Measurements from ENCODE around the gene NUP58.

Gene NUP58

GRCh38 chr13:25378528-25378927 is 77.1 kb downstream of the NUP58 start:
- DNase-seq: no peak

DNA sequence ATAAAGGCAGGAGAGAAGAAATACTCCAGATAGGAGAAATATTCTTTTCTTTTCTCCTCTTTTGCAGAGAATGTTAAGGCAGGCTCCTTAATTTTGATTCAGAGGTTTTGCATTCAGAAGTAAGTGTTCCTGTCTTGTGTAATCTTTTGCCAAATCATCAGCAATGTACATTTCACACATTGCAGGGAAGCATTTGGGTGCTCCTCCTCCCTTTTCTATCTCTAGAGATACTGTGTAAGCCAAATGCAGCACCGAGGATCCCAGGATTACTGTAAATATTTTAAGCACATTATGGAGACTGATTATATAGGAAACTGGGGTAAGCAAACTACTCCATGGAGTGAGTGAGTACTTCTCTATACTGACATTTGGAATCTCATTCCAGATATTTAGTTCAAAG is 77.6 kb downstream of the NUP58 start:
- DNase-seq: no peak

DNA sequence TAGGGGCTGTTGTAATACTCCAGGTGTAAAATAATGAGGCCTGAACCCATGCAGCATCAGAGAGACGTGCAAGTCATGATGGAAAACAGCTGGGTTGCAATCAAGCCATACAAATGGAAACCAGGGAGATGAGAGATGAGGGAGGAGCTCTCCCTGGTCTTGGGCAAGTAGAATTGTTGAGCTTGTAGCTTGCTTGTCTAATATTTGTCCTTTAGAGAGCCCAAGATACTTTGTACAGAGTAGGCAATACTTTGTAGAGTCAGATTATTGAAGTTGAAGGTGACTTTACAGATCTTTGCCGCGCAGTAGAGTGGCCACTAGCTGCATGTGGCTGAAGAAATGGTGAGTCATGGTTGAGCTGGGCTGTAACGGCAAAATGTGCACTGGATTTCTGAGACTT is 78.7 kb downstream of the NUP58 start:
- DNase-seq: no peak

DNA sequence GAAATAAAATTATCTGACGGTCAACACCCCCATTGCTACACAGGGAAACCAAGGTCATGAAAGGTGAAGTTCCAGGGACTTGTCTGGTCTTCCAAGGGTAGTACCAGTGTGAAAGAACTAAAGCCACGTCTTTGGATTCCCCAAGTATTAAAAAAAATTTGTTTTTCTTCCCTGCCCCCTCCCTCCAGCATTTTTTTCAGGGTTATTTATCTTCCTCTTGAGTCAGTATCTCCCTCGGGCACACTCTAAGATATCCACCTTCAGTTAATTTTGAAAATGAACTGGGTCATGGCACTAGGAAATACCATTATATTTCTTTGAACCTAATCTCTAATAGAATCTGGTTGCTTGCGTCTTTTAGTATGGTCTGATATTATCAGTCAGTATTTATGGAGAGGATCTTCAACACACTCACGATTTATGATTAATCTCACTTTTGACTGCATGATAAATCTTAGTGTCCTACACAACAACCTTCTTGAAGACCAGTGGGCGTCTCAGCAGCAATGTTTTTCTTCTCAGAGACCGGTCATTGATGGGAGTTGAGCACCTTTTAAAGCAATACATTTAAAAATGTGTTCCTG is 79.4 kb downstream of the NUP58 start:
- no peak for DNase-seq

DNA sequence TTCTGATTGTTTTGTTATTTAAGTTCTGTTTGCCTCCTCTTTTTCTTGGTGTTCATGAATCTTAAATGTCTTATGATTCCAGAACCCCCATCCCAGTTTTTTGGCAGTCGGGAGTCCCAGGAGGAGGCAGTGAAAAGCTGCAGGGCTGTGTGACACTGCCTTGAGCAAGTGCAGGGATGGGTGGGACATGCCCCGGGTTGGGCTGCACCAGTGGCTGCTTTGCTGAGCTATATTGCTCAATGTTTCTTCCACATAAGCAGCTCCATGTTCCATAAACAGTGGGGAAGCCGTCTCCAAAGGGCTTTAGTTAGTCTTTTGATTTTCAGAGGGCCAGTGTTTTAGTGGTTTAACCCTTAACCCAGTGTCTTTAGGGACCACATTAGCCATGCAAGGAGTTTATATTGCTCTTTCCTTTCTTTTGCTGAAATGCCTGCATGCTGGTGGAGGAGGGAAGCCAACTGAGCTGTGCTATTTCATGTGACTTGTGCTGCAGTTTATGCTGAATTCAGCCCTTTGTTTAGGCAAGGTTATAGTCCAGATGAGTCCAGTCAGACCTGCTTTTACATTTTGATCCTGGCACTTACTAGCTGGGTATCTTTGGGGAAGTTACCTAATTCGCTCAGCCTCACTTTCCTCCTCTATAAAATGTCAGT is 83.5 kb downstream of the NUP58 start:
- no peak for DNase-seq

DNA sequence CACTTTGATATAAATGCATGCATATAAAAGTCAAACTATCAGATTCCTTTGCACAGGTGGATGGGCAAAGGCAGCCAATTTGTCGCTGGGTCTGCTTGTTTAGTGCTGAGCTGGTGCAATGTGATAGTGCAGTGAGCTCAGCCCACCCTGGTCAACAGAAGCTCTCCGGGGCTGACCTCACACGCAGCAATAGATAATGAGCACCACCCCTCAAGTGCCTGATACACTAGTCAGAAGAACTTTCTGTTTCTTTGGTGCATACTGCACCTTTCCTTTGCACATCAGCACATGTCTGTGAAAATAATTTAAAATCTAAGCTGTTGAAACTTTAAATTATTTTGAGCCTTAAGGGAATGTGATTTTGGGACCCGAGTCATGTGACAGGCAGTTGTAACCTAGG is 90.5 kb downstream of the NUP58 start:
- DNase-seq: no peak

Measured in COR-L47 (cell line).